NAMALWA (cell line): Measurements from ENCODE around the gene FARP1.
"Not testable (repeated sequence)": the region's sequence is repeated elsewhere in the genome, so short reads cannot be mapped to it uniquely, and the experiment has no call there.

Experiments
- DNase-seq: peaks from one replicate; pipeline ENCODE4 v3.0.0-alpha.2; 2015; ENCODE audit warnings: low spot score

Gene FARP1

GRCh38 chr13:98263841-98264240, 120.9 kb downstream of the FARP1 start:
- no peak for DNase-seq

DNA sequence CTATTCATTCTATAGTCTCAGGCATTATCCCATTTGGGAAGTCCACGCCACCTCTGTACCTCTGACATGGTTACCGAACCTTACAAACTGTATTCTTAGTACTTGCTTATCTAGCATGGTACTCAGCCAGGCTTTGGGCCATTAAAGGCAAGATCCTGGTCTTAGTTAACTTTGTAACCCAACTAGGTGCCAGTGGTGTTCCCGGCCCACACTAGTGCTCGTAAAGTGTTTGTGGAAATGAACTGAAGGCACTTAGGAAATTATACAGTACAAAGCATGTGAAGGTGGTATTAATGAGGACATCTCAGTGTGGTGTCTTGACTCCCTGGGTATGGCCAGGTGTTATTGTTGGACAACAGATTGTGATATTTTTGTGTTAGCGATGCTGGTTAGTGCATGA, 122.0 kb downstream of the FARP1 start:
- no peak for DNase-seq

DNA sequence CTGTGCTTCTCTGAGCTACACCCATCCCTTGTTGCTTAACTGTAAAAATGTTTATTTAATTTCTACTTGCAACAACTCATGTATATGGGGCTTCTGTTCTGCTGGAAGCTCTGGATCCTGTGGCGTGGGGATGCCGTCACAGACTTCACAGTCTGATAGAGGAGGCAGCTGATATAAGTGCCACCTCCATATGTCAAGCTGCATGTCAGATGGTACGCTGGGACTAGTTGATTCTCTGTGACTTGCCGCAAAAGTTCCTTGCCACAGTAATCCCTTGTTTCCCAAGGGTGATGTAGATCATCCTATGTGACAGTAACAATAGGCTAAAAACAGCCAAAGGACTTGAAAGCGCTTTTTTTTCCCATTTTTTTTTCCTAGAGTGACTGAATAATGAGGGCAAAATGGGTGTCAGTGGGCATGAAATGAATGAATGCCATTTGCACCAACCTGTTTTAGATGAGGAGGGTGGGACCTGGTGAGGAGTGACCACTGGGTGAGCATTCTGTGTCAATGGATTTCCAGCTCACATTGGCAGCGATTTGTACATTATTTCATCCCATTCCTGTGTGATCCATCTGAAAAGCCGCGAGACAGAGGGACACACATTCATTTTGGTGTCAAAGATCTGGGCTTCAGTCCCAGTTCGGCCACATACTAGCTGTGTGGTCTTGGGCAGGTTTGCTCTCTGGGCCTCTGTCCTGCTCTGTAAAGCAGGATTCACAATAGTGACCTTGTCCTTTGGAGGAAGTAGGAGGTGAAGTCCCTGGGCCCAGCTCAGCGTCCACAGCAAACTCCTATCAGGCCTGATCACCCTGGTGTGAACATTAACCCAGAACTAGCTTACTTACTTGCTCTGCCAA, 123.0 kb downstream of the FARP1 start:
- DNase-seq: no peak

GRCh38 chr13:98267080-98267912, 124.4 kb downstream of the FARP1 start:
- DNase-seq: no peak

GRCh38 chr13:98269386-98269785, 126.5 kb downstream of the FARP1 start:
- DNase-seq: no peak

DNA sequence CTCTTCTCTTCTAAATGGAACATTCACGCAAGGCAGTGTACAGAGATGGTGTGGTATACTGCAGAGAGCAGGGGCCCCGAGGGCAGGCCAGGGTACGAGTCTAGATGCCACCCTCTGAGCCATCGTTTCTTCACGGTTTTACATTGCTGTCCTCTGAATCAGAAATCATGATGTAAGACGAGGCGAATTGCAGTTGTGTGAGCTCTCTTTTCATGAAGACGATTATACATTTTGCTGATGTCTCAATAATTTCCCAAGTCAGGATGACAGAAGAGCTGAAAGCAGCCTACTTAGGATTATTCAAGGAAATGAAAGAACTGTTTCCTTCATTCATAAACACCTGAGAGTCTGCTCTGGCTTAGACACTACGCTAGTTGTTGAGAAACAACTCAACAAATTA, 127.9 kb downstream of the FARP1 start:
- DNase-seq: no peak

- not testable (repeated sequence) for DNase-seq
Observed at GRCh38 chr13:98271646-98272045, 128.8 kb downstream of the FARP1 start.

DNA sequence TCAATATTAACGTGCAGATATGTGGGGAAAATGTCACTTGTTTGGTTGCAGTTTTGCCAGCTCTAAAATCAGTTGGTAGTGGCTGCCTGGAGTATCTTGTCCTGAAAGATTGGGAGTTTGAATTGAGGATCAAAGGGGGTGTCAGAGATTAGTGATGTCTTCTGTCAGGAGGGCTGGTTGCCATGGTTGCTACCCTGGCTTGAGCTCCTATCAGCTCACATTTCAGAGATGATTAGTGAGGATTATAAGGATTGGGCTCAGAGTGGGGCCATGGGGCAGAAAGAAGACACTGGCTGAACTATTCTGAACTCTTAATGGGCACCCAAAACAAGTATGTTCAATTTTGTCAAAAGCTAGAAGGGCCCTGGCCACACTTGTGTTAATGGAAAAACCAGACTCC, 129.7 kb downstream of the FARP1 start:
- no peak for DNase-seq

DNA sequence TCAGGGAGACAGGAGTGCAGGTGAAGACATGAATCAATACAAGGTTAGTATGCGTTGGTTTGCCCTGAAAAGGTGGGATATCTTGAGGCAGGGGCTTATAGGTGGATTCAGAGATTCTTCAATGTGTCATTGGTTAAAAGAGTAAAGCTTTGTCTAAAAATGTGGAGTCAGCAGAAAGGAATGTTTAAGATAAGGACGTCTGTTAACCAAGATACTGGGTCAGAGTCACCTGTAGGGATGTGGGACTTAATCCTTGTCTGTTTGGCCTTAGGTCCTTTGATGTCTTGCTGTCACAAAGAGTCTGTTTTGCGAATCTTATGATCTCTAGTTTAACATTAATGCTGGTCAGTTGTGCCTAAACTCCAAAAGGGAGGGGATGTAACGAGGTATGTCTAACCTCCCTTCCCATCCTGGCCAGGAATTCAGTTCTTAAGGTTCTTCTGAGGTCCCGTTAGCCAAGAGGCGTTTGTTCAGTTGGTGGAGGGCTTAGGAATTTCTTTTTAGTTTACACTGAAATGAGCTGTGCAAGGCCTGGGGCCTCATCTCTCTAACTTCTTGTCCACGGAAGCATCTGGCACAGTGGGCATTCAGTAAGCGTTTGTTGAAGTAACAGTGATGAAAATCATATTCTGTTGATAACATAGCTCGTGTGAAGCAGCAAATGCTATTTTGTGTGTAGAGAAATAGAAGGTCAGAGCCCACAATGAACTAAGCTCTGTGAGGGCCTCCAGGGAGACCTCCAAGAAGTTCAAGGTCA, 130.4 kb downstream of the FARP1 start:
- no peak for DNase-seq

DNA sequence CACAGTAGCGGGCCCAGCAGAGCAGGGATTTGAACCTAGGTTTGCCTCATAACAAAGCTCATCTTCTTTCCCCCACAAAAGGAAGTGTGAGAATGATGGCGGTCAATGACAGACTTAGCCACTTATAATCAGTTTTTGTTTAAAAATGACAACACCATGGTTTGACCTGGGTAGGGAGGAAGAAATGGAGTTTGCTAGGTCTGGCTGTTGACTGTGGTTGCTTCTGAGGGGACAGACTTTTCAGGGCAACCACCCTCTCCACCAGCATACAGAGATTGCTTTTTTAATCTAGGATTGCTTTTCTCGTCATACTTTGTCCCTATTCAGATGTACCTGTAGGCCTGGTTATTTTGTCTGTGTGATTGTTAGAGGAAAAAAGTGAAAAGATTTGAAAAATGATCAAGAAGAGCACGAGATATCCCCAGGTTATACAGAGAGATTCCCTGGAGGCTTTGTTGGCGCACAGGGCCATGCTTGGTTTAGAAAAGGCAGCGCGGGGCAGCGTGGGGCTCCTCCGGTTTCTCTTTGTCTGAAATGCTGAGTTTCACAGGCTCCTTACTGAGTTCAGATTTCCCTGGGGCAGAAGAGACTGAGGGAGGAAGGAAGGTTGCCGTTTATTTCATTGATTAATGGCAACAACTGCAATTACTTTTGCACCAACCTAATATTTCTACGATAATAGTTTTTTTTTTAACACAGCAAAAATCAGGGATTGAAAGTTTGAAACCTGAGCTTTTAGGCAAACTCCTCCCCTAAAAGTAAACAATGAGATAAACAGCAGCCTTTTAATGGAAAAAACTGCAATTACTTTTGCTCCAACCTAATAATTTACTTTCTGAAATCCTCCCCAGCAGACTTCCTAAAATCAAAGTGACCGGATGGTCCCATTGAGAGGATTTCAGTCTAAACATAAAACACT, 131.2 kb downstream of the FARP1 start:
- no peak for DNase-seq

- no peak for DNase-seq
Observed at GRCh38 chr13:98274921-98275487, 132.1 kb downstream of the FARP1 start.

DNA sequence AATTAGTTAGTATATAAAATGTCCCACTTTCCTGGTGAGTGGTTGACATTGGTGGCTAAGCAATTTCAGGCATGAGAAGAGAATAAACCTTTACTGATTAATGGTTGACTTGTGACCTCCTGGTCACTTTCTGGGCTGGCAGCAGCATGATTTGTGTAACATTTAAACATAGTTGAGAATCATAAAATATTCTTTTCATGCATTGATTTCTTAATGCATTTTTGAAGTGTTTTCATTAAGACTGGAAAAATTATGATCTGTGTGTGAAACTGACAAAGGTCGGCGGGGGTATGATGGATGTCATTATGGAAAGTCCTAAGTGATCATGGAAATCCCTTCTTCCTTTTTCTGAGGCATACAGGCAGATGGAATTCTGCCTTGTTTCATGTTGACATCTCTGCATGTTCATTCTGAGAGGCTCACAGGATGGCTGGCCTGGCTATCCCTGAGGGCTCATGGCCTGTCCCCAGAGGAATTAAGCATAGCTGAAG, 132.8 kb downstream of the FARP1 start:
- no peak for DNase-seq

- DNase-seq: no peak
Observed at GRCh38 chr13:98276486-98276885, 133.6 kb downstream of the FARP1 start.

GRCh38 chr13:98278068-98278724, 135.3 kb downstream of the FARP1 start:
- no peak for DNase-seq

DNA sequence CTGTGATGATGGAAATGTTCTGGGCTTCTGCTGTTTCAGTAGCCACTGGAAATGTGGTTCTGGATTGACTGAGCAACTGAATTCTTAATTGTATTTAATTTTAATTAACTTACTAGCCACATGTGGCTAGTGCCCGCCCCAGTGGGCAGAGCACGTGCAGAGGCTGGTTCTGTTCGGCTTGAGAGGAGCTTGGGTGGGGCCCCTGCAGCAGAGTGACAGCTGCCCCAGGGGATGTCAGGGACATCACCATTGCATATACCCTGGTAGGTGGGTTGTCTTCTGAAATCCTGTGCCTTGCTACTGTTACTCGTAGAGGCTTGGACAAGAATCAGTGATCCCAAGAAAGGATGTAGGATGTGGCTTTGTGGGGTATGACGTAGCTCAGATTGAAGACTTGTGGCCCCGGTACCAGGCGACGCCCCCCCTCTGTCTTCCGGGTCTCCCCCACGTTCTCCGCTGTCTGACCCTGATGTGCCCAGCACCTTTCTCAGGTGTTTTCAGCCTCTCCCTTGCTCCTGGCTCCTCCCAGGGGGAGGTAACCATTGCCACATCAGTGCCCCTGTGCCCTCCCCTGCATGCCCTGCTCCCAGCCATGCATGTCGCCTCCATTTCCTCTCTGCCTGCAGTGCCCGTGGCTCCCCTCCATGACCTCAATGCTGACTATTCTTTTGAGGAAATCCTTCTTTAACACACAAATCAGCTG, 136.7 kb downstream of the FARP1 start:
- peak; percentile 61 for DNase-seq

- DNase-seq: no peak
Observed at GRCh38 chr13:98280176-98280510, 137.2 kb downstream of the FARP1 start.

DNA sequence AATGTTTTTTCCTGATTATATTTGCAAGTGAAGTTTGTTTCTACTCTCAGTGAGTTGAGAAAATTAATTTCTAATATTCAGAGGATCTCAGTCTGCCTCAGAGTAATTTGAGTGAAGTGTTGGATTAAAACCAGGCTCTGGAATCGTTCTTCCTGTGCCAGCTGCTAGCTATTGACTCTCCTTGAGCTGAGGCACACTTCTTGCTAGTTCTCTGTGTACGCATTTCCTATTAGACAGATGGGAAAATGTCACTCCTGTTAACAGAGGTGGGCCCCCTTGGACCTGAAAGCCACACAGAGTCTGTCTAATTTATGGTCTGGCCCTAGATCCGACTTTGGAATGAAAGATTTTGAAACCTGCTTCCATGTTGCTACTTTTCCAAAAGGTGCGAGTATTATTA, 141.8 kb downstream of the FARP1 start:
- DNase-seq: no peak

- DNase-seq: no peak
Observed at GRCh38 chr13:98285317-98285716, 142.4 kb downstream of the FARP1 start.

GRCh38 chr13:98285852-98286594, 143.1 kb downstream of the FARP1 start:
- DNase-seq: no peak
